Panc1 (cell line): ENCODE measurements around the gene KCNJ5.

Source experiments
- REST ChIP-seq, 2 experiments: IDR thresholded peaks; 2 replicates each; pipeline ENCODE4 v1.6.1; 2011 to 2012; ENCODE audit warnings: low read depth in 2 of 2, control low read depth in 1 of 2, low read length in 1 of 2, mild to moderate bottlenecking in 1 of 2, moderate library complexity in 1 of 2; ENCODE audit not compliant: insufficient read depth in 1 of 2
- TCF7L2 ChIP-seq: IDR thresholded peaks from 2 replicates; pipeline ENCODE4 v1.6.1; 2011; ENCODE audit warnings: mild to moderate bottlenecking, low read depth, low read length, inconsistent platforms
- TF ChIP-seq, protein P1 (sequence below): fragments of 450-650 bp; IDR thresholded peaks from 2 replicates; pipeline ENCODE4 v1.5.1; 2017; ENCODE audit warnings: mild to moderate bottlenecking

- TF ChIP-seq TCF7L2 = no peak
- TF ChIP-seq, protein P1, sequence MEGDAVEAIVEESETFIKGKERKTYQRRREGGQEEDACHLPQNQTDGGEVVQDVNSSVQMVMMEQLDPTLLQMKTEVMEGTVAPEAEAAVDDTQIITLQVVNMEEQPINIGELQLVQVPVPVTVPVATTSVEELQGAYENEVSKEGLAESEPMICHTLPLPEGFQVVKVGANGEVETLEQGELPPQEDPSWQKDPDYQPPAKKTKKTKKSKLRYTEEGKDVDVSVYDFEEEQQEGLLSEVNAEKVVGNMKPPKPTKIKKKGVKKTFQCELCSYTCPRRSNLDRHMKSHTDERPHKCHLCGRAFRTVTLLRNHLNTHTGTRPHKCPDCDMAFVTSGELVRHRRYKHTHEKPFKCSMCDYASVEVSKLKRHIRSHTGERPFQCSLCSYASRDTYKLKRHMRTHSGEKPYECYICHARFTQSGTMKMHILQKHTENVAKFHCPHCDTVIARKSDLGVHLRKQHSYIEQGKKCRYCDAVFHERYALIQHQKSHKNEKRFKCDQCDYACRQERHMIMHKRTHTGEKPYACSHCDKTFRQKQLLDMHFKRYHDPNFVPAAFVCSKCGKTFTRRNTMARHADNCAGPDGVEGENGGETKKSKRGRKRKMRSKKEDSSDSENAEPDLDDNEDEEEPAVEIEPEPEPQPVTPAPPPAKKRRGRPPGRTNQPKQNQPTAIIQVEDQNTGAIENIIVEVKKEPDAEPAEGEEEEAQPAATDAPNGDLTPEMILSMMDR = no peak
- no peak for TF ChIP-seq REST (IDR thresholded peaks at IDR 0.05; ENCODE audit: insufficient read depth in 1 of 2, low read depth in 2 of 2, low read length in 1 of 2)
These were observed at the start of gene KCNJ5 for GRCh38 chr11:128890543-128891368.
